ENCODE data around the gene LLGL1.

- TF ChIP-seq GLIS3 (CRISPR knock-in tag; IDR thresholded peaks at IDR 0.05) (no peak), TOX (CRISPR knock-in tag; IDR thresholded peaks at IDR 0.05; ENCODE audit: borderline replicate concordance) (no peak), ARNTL (CRISPR knock-in tag; IDR thresholded peaks at IDR 0.05; ENCODE audit: borderline replicate concordance, low read depth) (no peak), PPARA (CRISPR knock-in tag; IDR thresholded peaks at IDR 0.05; ENCODE audit: borderline replicate concordance) (no peak), CSDC2 (CRISPR knock-in tag; IDR thresholded peaks at IDR 0.05) (no peak), ZNF70 (CRISPR knock-in tag; IDR thresholded peaks at IDR 0.05) (no peak), ISL1 (CRISPR knock-in tag; IDR thresholded peaks at IDR 0.05) (no peak), BACH2 (CRISPR knock-in tag; IDR thresholded peaks at IDR 0.05; ENCODE audit: borderline replicate concordance) (no peak)
- TF ChIP-seq, protein P1, sequence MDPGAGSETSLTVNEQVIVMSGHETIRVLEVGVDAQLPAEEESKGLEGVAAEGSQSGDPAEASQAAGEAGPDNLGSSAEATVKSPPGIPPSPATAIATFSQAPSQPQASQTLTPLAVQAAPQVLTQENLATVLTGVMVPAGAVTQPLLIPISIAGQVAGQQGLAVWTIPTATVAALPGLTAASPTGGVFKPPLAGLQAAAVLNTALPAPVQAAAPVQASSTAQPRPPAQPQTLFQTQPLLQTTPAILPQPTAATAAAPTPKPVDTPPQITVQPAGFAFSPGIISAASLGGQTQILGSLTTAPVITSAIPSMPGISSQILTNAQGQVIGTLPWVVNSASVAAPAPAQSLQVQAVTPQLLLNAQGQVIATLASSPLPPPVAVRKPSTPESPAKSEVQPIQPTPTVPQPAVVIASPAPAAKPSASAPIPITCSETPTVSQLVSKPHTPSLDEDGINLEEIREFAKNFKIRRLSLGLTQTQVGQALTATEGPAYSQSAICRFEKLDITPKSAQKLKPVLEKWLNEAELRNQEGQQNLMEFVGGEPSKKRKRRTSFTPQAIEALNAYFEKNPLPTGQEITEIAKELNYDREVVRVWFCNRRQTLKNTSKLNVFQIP (CRISPR knock-in tag; IDR thresholded peaks at IDR 0.05; ENCODE audit: borderline replicate concordance, low read depth): no peak
- TF ChIP-seq, protein P2, sequence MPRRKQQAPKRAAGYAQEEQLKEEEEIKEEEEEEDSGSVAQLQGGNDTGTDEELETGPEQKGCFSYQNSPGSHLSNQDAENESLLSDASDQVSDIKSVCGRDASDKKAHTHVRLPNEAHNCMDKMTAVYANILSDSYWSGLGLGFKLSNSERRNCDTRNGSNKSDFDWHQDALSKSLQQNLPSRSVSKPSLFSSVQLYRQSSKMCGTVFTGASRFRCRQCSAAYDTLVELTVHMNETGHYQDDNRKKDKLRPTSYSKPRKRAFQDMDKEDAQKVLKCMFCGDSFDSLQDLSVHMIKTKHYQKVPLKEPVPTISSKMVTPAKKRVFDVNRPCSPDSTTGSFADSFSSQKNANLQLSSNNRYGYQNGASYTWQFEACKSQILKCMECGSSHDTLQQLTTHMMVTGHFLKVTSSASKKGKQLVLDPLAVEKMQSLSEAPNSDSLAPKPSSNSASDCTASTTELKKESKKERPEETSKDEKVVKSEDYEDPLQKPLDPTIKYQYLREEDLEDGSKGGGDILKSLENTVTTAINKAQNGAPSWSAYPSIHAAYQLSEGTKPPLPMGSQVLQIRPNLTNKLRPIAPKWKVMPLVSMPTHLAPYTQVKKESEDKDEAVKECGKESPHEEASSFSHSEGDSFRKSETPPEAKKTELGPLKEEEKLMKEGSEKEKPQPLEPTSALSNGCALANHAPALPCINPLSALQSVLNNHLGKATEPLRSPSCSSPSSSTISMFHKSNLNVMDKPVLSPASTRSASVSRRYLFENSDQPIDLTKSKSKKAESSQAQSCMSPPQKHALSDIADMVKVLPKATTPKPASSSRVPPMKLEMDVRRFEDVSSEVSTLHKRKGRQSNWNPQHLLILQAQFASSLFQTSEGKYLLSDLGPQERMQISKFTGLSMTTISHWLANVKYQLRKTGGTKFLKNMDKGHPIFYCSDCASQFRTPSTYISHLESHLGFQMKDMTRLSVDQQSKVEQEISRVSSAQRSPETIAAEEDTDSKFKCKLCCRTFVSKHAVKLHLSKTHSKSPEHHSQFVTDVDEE (CRISPR knock-in tag; IDR thresholded peaks at IDR 0.05): no peak
Measured at GRCh38 chr17:18182110-18182977, 43.1 kb upstream of the LLGL1 start.
